HepG2 (cell line): ENCODE results near the gene PCNP. TPM values are rescaled to one million over a fixed set of nuclear protein-coding genes. Genes with fewer than 3 reads are reported as not detected.

Experiments
- ATAC-seq: fragments of 200-7000 bp; cut with Tn5 transposase; 3 replicates; pipeline ENCODE4 v1.9.1; 2020; ENCODE audit warnings: mild to moderate bottlenecking, moderate library complexity
- BruUV-seq: library from RNA; stranded (reverse); fragments of 400-500 nt; replicated peaks from 2 replicates; lab custom pipeline; 2021; lab: Mats Ljungman, UMichigan
- CTCF ChIA-PET: fragments of 300-600 bp; formaldehyde crosslinking; extraction: SDS; loops from one replicate; lab custom pipeline; 2021; ENCODE audit warnings: low total read pairs, inconsistent platforms, low intra/inter-chr PET ratio; lab: Yijun Ruan, JAX
- POLR2A ChIA-PET: fragments of 350-600 bp; sonication (Branson Sonifier 250); formaldehyde crosslinking; loops from one replicate; lab custom pipeline; 2020; ENCODE audit warnings: antibody characterized with exemption, inconsistent platforms; lab: Yijun Ruan, JAX
- DNase-seq: peaks from one replicate; pipeline ENCODE4 v3.0.0-alpha.2; 2015; ENCODE audit warnings: low spot score
- FAIRE-seq: peaks from 3 replicates; lab custom pipeline; 2011; peaks lifted over from hg19 to GRCh38; lab: Jason Lieb, UNC
- H2AFZ ChIP-seq: one replicate; pipeline ENCODE4 v1.6.1; 2011; ENCODE audit warnings: low read length, inconsistent platforms
- H3K27ac ChIP-seq: fragments of 300-600 bp; 3 replicates; pipeline ENCODE4 v1.8.0; 2011; ENCODE audit warnings: mixed run types, mild to moderate bottlenecking, mixed read lengths, low read length, inconsistent platforms; ENCODE audit not compliant: insufficient read depth; ENCODE audit errors: extremely low read length
- H3K27me3 ChIP-seq, 2 experiments: fragments of 200-600 bp in 1 of 2; 2 replicates in 1 of 2; 3 replicates in 1 of 2; pipeline versions ENCODE4 v1.6.0 to v1.8.0; 2011; ENCODE audit warnings: low read length in 2 of 2, mild to moderate bottlenecking in 2 of 2, moderate library complexity in 2 of 2, inconsistent platforms in 1 of 2; ENCODE audit not compliant: insufficient read depth in 2 of 2, control insufficient read depth in 1 of 2
- H3K36me3 ChIP-seq, 2 experiments: fragments of 200-600 bp in 1 of 2; replicated peaks in 1 of 2; 2 replicates in 1 of 2; 3 replicates in 1 of 2; pipeline versions ENCODE4 v1.5.1 to v1.8.0; 2011; ENCODE audit warnings: low read length in 2 of 2, inconsistent platforms in 1 of 2; ENCODE audit not compliant: insufficient read depth in 2 of 2, control insufficient read depth in 1 of 2
- H3K4me1 ChIP-seq: 2 replicates; pipeline ENCODE4 v1.5.1; 2012; ENCODE audit warnings: low read length, inconsistent platforms; ENCODE audit not compliant: insufficient read depth
- H3K4me2 ChIP-seq: 2 replicates; pipeline ENCODE4 v1.6.0; 2011; ENCODE audit warnings: low read depth, low read length, inconsistent platforms
- H3K4me3 ChIP-seq, 3 experiments: fragments of 200-600 bp in 1 of 3; sonication (generic), shearing (Covaris generic) in 1 of 3; replicated peaks in 1 of 3; 2 replicates each; pipeline ENCODE4 v1.5.1; 2011 to 2016; ENCODE audit warnings: low read length in 3 of 3, inconsistent platforms in 2 of 3, low read depth in 2 of 3, mild to moderate bottlenecking in 2 of 3, control low read depth in 1 of 3, mixed read lengths in 1 of 3; ENCODE audit not compliant: insufficient read depth in 1 of 3
- H3K79me2 ChIP-seq: one replicate; pipeline ENCODE4 v1.6.1; 2011; ENCODE audit warnings: low read length, inconsistent platforms; ENCODE audit not compliant: insufficient read depth
- H3K9ac ChIP-seq: 2 replicates; pipeline ENCODE4 v1.6.0; 2011; ENCODE audit warnings: mild to moderate bottlenecking, low read depth, low read length, inconsistent platforms; ENCODE audit not compliant: insufficient read depth
- H3K9me3 ChIP-seq: 2 replicates; pipeline ENCODE4 v1.5.1; 2012; ENCODE audit warnings: mild to moderate bottlenecking, low read length
- H4K20me1 ChIP-seq: 2 replicates; pipeline ENCODE4 v1.6.0; 2011; ENCODE audit warnings: inconsistent platforms, mild to moderate bottlenecking, low read length, moderate library complexity; ENCODE audit not compliant: insufficient read depth
- ATF4 ChIP-seq, 2 experiments: fragments of 450-650 bp in 1 of 2; sonication (generic) in 1 of 2; formaldehyde crosslinking; IDR thresholded peaks; 2 replicates each; pipeline versions ENCODE4 v1.5.0 to v1.8.0; 2020 to 2022; ENCODE audit warnings: mild to moderate bottlenecking in 1 of 2, missing genetic modification reagents in 1 of 2
- BHLHE40 ChIP-seq: IDR thresholded peaks from 2 replicates; pipeline ENCODE4 v1.6.1; 2011; ENCODE audit warnings: low read length, improper control_type of control experiment
- FOXP1 ChIP-seq, 2 experiments: fragments of 450-650 bp in 1 of 2; IDR thresholded peaks; 2 replicates each; pipeline ENCODE4 v1.6.1; 2017 to 2018; ENCODE audit warnings: antibody characterized with exemption in 1 of 2
- HOXD1 ChIP-seq: sonication (generic); formaldehyde crosslinking; IDR thresholded peaks from 2 replicates; pipeline ENCODE4 v1.5.0; 2020; ENCODE audit warnings: missing genetic modification reagents
- IKZF1 ChIP-seq: fragments of 450-650 bp; IDR thresholded peaks from 2 replicates; pipeline ENCODE4 v1.7.1; 2016
- MAFG ChIP-seq: sonication (generic); formaldehyde crosslinking; IDR thresholded peaks from 2 replicates; pipeline ENCODE4 v1.5.1; 2020; ENCODE audit warnings: mild to moderate bottlenecking, missing genetic modification reagents
- MYC ChIP-seq: sonication (generic); formaldehyde crosslinking; IDR thresholded peaks from 2 replicates; pipeline ENCODE4 v1.9.0; 2021; ENCODE audit warnings: missing genetic modification reagents, borderline replicate concordance
- NFYC ChIP-seq: IDR thresholded peaks from 2 replicates; pipeline ENCODE4 v1.6.1; 2016; ENCODE audit warnings: missing genetic modification reagents, missing compliant biosample characterization
- NR2F1 ChIP-seq, 2 experiments: fragments of 450-650 bp in 1 of 2; formaldehyde crosslinking in 1 of 2; IDR thresholded peaks; 2 replicates each; pipeline versions ENCODE4 v1.5.0 to v1.6.1; 2016 to 2020; ENCODE audit warnings: mild to moderate bottlenecking in 1 of 2, missing compliant biosample characterization in 1 of 2, missing genetic modification reagents in 1 of 2, moderate library complexity in 1 of 2
- SIN3B ChIP-seq: fragments of 150-350 bp; IDR thresholded peaks from 2 replicates; pipeline ENCODE4 v1.6.1; 2014; ENCODE audit warnings: low read length
- TARDBP ChIP-seq: sonication (generic); formaldehyde crosslinking; IDR thresholded peaks from 2 replicates; pipeline ENCODE4 v1.8.0; 2022; ENCODE audit warnings: mild to moderate bottlenecking, missing genetic modification reagents
- TCF7L2 ChIP-seq: IDR thresholded peaks from 2 replicates; pipeline ENCODE4 v1.6.1; 2011; ENCODE audit warnings: mild to moderate bottlenecking, low read depth, low read length, moderate library complexity
- ZNF264 ChIP-seq: sonication (generic); formaldehyde crosslinking; IDR thresholded peaks from 2 replicates; pipeline ENCODE4 v1.4.0; 2020; ENCODE audit warnings: missing genetic modification reagents
- ZNF550 ChIP-seq: sonication (generic); formaldehyde crosslinking; IDR thresholded peaks from 2 replicates; pipeline ENCODE4 v1.4.0; 2020; ENCODE audit warnings: mild to moderate bottlenecking, missing genetic modification reagents, borderline replicate concordance
- ZNF570 ChIP-seq: sonication (generic); formaldehyde crosslinking; IDR thresholded peaks from 2 replicates; pipeline ENCODE4 v1.4.0; 2020; ENCODE audit warnings: mild to moderate bottlenecking, missing genetic modification reagents, borderline replicate concordance
- ZNF572 ChIP-seq: sonication (generic); formaldehyde crosslinking; IDR thresholded peaks from 2 replicates; pipeline ENCODE4 v1.5.1; 2020; ENCODE audit warnings: mild to moderate bottlenecking, missing genetic modification reagents
- ZNF878 ChIP-seq: sonication (generic); formaldehyde crosslinking; IDR thresholded peaks from 2 replicates; pipeline ENCODE4 v1.8.1; 2023; ENCODE audit warnings: mild to moderate bottlenecking, missing genetic modification reagents, moderate library complexity
- WGBS: methylation state at CpG from one replicate; pipeline ENCODE4 v1.1.6; 2017; ENCODE audit warnings: low lambda C conversion rate; 5-methylcytosine and 5-hydroxymethylcytosine counted together
- in situ Hi-C: cut with HindIII; loops from 2 replicates; pipeline ENCODE4 v1.10.0; 2017; ENCODE audit warnings: low pct_unique_long_range_greater_than_20kb; ENCODE audit not compliant: extremely low pct_ligation_motif_present
- intact Hi-C: fragments of 100-400 bp; cut with micrococcal nuclease; formaldehyde crosslinking; loops from one replicate; pipeline ENCODE4 v1.10.0; 2022; ENCODE audit not compliant: unreplicated experiment
- polyA plus RNA-seq, 8 experiments: library from polyadenylated mRNA; depleted of rRNA in 3 of 8; stranded (reverse) in 7 of 8; unstranded in 1 of 8; fragments of >200 nt; fragmentation: Illumina TruSeq in 4 of 8; extraction: Trizol in 4 of 8; gene quantifications; 2 replicates each; pipeline versions ENCODE4 v1.2.1 to v1.2.3, GENCODE V29; 2011 to 2016; ENCODE audit warnings: low read depth in 4 of 8, missing spikeins in 1 of 8, mixed read lengths in 1 of 8; ENCODE audit not compliant: insufficient read depth in 1 of 8
- total RNA-seq, 5 experiments: library from RNA; depleted of rRNA; stranded (reverse); fragments of >200 nt; fragmentation: Illumina TruSeq; extraction: Trizol; gene quantifications; 2 replicates each; pipeline ENCODE4 v1.2.3, GENCODE V29; 2016; ENCODE audit warnings: low read depth in 1 of 5
- TF ChIP-seq, protein P1 (sequence below): sonication (generic); formaldehyde crosslinking; IDR thresholded peaks from 2 replicates; pipeline ENCODE4 v1.9.0; 2022; ENCODE audit warnings: low read depth, missing genetic modification reagents
- TF ChIP-seq, protein P2 (sequence below): sonication (generic); formaldehyde crosslinking; conservative IDR thresholded peaks from 2 replicates; pipeline ENCODE4 v1.8.1; 2023; ENCODE audit warnings: missing genetic modification reagents
- TF ChIP-seq, protein P3 (sequence below): sonication (generic); formaldehyde crosslinking; IDR thresholded peaks from 2 replicates; pipeline ENCODE4 v1.4.0; 2020; ENCODE audit warnings: missing genetic modification reagents

Gene PCNP
- total and polyA plus RNA-seq, 2 of the 13 experiments (the other 11 are each of a cell fraction or from before 2014, with no cell fraction given) = 44.1 to 78.2 TPM

GRCh38 chr3:101618726-101619125, 44.7 kb downstream of the PCNP start:
- in situ Hi-C loops = no loop called here

More at GRCh38 chr3:101618726-101619125, 44.7 kb downstream of the PCNP start:
- ChIA-PET CTCF (no interaction called here), POLR2A (no interaction called here)
- TF ChIP-seq ZNF878 (CRISPR knock-in tag) = no peak
- TF ChIP-seq ZNF550 (CRISPR knock-in tag) = no peak
- TF ChIP-seq ZNF264 (CRISPR knock-in tag) = no peak
- TF ChIP-seq FOXP1 (IDR thresholded peaks at IDR 0.05) = no peak
- TF ChIP-seq FOXP1 (CRISPR knock-in tag; IDR thresholded peaks at IDR 0.05) = no peak
- no peak for TF ChIP-seq ZNF572 (CRISPR knock-in tag)
- TF ChIP-seq MAFG (CRISPR knock-in tag) = no peak
- no peak for TF ChIP-seq HOXD1 (CRISPR knock-in tag)
- TF ChIP-seq ATF4 (CRISPR knock-in tag; IDR thresholded peaks at IDR 0.05) = no peak
- TF ChIP-seq, protein P1, sequence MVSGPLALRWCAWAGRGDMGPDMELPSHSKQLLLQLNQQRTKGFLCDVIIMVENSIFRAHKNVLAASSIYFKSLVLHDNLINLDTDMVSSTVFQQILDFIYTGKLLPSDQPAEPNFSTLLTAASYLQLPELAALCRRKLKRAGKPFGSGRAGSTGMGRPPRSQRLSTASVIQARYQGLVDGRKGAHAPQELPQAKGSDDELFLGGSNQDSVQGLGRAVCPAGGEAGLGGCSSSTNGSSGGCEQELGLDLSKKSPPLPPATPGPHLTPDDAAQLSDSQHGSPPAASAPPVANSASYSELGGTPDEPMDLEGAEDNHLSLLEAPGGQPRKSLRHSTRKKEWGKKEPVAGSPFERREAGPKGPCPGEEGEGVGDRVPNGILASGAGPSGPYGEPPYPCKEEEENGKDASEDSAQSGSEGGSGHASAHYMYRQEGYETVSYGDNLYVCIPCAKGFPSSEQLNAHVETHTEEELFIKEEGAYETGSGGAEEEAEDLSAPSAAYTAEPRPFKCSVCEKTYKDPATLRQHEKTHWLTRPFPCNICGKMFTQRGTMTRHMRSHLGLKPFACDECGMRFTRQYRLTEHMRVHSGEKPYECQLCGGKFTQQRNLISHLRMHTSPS (CRISPR knock-in tag) = no peak
- TF ChIP-seq NR2F1 (CRISPR knock-in tag; IDR thresholded peaks at IDR 0.05) = no peak
- TF ChIP-seq SIN3B = no peak
- TF ChIP-seq TARDBP (CRISPR knock-in tag) = no peak
- no peak for TF ChIP-seq NFYC (CRISPR knock-in tag)
- no peak for TF ChIP-seq MYC
- no peak for TF ChIP-seq ZNF570 (CRISPR knock-in tag)
- no peak for TF ChIP-seq IKZF1
- TF ChIP-seq, protein P2, sequence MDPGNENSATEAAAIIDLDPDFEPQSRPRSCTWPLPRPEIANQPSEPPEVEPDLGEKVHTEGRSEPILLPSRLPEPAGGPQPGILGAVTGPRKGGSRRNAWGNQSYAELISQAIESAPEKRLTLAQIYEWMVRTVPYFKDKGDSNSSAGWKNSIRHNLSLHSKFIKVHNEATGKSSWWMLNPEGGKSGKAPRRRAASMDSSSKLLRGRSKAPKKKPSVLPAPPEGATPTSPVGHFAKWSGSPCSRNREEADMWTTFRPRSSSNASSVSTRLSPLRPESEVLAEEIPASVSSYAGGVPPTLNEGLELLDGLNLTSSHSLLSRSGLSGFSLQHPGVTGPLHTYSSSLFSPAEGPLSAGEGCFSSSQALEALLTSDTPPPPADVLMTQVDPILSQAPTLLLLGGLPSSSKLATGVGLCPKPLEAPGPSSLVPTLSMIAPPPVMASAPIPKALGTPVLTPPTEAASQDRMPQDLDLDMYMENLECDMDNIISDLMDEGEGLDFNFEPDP (CRISPR knock-in tag) = no peak
- no peak for TF ChIP-seq BHLHE40
- TF ChIP-seq, protein P3, sequence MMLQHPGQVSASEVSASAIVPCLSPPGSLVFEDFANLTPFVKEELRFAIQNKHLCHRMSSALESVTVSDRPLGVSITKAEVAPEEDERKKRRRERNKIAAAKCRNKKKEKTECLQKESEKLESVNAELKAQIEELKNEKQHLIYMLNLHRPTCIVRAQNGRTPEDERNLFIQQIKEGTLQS (CRISPR knock-in tag) = no peak
- no peak for TF ChIP-seq TCF7L2
- peaks cover under 1% of the 10 kb centered on the region; the same call in 1 of the 2 replicates for H3K4me1 ChIP-seq
- no peaks in the 10 kb centered on the region for H3K27me3 ChIP-seq
- no peak overlapping the region for H2AFZ ChIP-seq
- H4K20me1 ChIP-seq = no peaks in the 10 kb centered on the region
- H3K9me3 ChIP-seq = no peaks in the 10 kb centered on the region
- DNase-seq = no peak
- no peak for FAIRE-seq
- ATAC-seq = no peak
- H3K79me2 ChIP-seq = no peaks in the 10 kb centered on the region
- H3K4me3 ChIP-seq = no peak overlapping the region
- H3K27ac ChIP-seq = no peak overlapping the region
- H3K4me2 ChIP-seq = no peak overlapping the region
- intact Hi-C loops = no loop called here
- no peaks in the 10 kb centered on the region for H3K36me3 ChIP-seq
- H3K9ac ChIP-seq = no peak overlapping the region
- WGBS = 12% methylated on average over 1 of the region's 1 CpG
- BruUV-seq = no TSS peak
